ENCODE data around the gene ZNF141.
"Not testable (repeated sequence)": the region's sequence is repeated elsewhere in the genome, so short reads cannot be mapped to it uniquely, and the experiment has no call there.

The ZNF141 gene

DNA sequence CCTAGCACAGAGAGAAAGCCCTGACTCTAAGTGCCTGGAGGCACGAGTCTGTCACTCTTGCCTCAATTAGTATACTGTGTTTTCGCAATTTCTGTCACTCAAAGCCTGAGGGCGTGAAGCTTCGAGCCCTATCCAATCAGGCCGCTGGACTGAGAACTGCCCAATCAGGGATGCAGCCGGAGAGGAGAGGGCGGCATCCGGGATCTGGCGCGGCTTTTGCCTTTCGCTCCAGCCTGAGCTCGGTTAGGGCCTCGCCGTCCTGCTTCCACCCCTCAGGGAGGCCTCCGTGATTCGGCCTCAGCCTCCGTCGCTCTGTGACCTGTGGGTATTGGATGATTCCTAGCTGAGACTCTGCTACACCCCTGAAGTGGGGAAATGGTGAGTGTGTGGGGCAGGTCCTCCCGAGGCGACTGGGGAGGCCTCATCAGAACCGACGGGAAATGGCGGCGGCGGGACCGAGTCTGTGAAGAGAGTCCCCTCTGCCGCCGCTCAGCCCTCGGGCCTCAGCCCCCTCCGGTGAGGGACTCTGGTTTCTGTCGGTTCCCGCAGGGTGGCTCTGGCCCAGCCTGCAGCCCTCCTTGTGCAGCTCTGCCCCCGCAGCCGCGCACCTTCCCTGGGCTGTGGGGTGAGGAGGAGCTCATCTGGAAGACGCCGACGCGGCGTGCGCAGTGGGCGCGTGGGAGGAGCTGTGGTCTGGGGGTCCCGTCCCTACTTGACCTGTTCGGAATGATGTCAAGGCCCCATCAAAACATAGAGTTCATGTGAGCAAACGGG is 48.5 kb downstream of the ZNF141 start:
- DNase-seq (ENCODE audit: low spot score): no peak

DNA sequence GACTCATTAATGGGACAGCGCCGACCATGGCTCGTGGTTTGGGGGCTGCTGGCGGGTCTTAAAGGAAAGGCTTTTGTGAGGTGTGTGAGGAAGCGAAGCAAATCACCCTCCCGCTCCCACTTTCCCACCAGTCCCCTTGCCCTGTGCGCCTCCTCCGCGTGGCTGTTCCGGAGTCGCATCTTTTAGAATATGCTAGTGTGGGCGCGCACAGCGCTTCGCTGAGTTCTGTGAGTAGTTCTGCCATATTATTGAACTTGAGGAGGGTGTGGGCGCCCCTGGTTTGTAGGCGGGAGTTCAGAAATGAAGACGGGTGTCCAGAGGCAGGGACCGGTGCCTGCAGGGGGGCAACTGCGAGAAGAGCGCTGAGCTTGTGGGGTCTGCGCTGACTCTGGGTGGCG is 49.1 kb downstream of the ZNF141 start:
- no peak for DNase-seq (ENCODE audit: low spot score)

DNA sequence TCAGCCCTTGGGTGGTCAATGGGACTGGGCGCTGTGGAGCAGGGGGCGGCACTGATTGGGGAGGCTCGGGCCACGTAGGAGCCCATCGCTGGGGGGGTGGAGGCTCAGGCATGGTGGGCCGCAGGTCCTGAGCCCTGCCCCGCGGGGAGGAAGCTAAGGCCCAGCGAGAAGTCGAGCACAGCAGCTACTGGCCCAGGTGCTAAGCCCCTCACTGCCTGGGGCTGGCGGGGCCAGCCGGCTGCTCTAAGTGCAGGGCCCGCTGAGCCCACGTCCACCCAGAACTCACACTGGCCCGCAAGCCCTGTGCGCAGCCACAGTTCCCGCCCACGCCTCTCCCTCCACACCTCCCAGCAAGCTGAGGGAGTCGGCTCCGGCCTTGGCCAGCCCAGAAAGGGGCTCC is 66.4 kb downstream of the ZNF141 start:
- DNase-seq (ENCODE audit: low spot score): no peak

- DNase-seq (ENCODE audit: low spot score): not testable (repeated sequence)
These were observed 70.7 kb downstream of the ZNF141 start for GRCh38 chr4:408321-408720.

- no peak for DNase-seq (ENCODE audit: low spot score)
These were observed 85.0 kb downstream of the ZNF141 start for GRCh38 chr4:422587-422986.

All from globus pallidus (tissue), 1 donor.